ENCODE measurements around the gene PODXL2.
A peak's percentile ranks its signal among the peaks of the same experiment; 100 is the strongest.
"Not testable (repeated sequence)": the region's sequence is repeated elsewhere in the genome, so short reads cannot be mapped to it uniquely, and the experiment has no call there.

Gene PODXL2

DNA sequence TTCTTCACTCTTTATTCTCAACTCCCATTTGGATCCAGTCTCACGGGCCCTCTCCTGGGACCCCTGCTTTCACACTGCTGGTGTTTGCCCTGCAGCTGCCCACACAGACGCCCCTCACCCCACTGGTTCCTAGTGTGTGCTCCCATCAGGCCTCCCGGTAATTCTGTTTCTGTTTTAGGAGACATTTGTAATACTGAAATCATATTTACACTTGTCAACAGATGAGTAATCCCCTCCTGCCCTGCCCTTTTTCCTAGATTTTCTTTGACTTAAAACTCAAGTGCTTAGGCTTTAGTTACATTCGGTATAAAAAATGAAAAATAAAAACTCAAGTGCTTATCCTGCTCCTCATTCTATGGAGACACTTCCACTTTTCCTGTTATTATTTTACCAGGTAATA lies 25.4 kb downstream of the PODXL2 start:
- H3K14ac ChIP-seq (ENCODE audit: low read length): no peak overlapping the region
- no peak overlapping the region for H3K23ac ChIP-seq (ENCODE audit: low read length)
- no peak overlapping the region for H3K4me3 ChIP-seq (ENCODE audit: low read depth, low read length)
- no peak overlapping the region for H4K8ac ChIP-seq (ENCODE audit: low read depth, low read length)
- no peak overlapping the region for H2BK120ac ChIP-seq (ENCODE audit: insufficient read depth, low read length, poor library complexity)
- no peak overlapping the region for H2BK12ac ChIP-seq (ENCODE audit: low read length)
- H3K9ac ChIP-seq (ENCODE audit: low read length): no peak overlapping the region
- H4K12ac ChIP-seq (ENCODE audit: low read depth, low read length): no peak overlapping the region
- no peak overlapping the region for H3K4me2 ChIP-seq (ENCODE audit: low read length)
- H2AFZ ChIP-seq (ENCODE audit: insufficient read depth, low read length, poor library complexity): no peak overlapping the region
- no peak overlapping the region for H2AK5ac ChIP-seq (ENCODE audit: low read length)
- no peaks in the 10 kb centered on the region for H3K79me2 ChIP-seq (ENCODE audit: control insufficient read depth, insufficient read depth, low read length, poor library complexity)
- H4K91ac ChIP-seq (ENCODE audit: low read depth, low read length): no peak overlapping the region
- no peak overlapping the region for H3K27ac ChIP-seq (ENCODE audit: low read depth, low read length)
- no peaks in the 10 kb centered on the region for H3K36me3 ChIP-seq (ENCODE audit: control insufficient read depth in 1 of 2, insufficient read depth in 2 of 2, low read length in 2 of 2)
- no peaks in the 10 kb centered on the region for H3K79me1 ChIP-seq (ENCODE audit: low read length)
- no CpG with 5 or more reads among the region's 4 CpGs for WGBS (ENCODE audit: extremely low coverage, insufficient coverage, insufficient read length)
- no peak overlapping the region for H2BK5ac ChIP-seq (ENCODE audit: low read depth, low read length, poor library complexity)
- no peaks in the 10 kb centered on the region for H3K27me3 ChIP-seq (ENCODE audit: insufficient read depth, low read length)
- no peak overlapping the region for H3K18ac ChIP-seq (ENCODE audit: low read length)
- DNase-seq: no peak
- no peaks in the 10 kb centered on the region for H3K9me3 ChIP-seq (ENCODE audit: insufficient read depth, low read depth, low read length)
- no peak overlapping the region for H3K4ac ChIP-seq (ENCODE audit: low read depth, low read length)
- H3K4me1 ChIP-seq (ENCODE audit: control insufficient read depth in 1 of 2, insufficient read depth in 2 of 2, low read length in 2 of 2): peaks cover 0 to 4% of the 10 kb centered on the region in 2 experiments

GRCh38 chr3:127654993-127655392 lies 26.0 kb downstream of the PODXL2 start:
- H3K79me2 ChIP-seq (ENCODE audit: control insufficient read depth, insufficient read depth, low read length, poor library complexity); H2BK12ac ChIP-seq (ENCODE audit: low read length); H3K4me1 ChIP-seq (ENCODE audit: control insufficient read depth in 1 of 2, insufficient read depth in 2 of 2, low read length in 2 of 2); H3K79me1 ChIP-seq (ENCODE audit: low read length); H3K27me3 ChIP-seq (ENCODE audit: insufficient read depth, low read length); H3K23ac ChIP-seq (ENCODE audit: low read length); H4K8ac ChIP-seq (ENCODE audit: low read depth, low read length); H2AFZ ChIP-seq (ENCODE audit: insufficient read depth, low read length, poor library complexity); H3K18ac ChIP-seq (ENCODE audit: low read length); H3K27ac ChIP-seq (ENCODE audit: low read depth, low read length); H3K14ac ChIP-seq (ENCODE audit: low read length); H3K4ac ChIP-seq (ENCODE audit: low read depth, low read length); H3K4me2 ChIP-seq (ENCODE audit: low read length); H2BK120ac ChIP-seq (ENCODE audit: insufficient read depth, low read length, poor library complexity); H2BK5ac ChIP-seq (ENCODE audit: low read depth, low read length, poor library complexity); H2AK5ac ChIP-seq (ENCODE audit: low read length); H4K91ac ChIP-seq (ENCODE audit: low read depth, low read length); H3K9ac ChIP-seq (ENCODE audit: low read length); H4K12ac ChIP-seq (ENCODE audit: low read depth, low read length); H3K4me3 ChIP-seq (ENCODE audit: low read depth, low read length); H3K9me3 ChIP-seq (ENCODE audit: insufficient read depth, low read depth, low read length); DNase-seq; H3K36me3 ChIP-seq (ENCODE audit: control insufficient read depth in 1 of 2, insufficient read depth in 2 of 2, low read length in 2 of 2): not testable (repeated sequence)
- no CpG with 5 or more reads among the region's 6 CpGs for WGBS (ENCODE audit: extremely low coverage, insufficient coverage, insufficient read length)

DNA sequence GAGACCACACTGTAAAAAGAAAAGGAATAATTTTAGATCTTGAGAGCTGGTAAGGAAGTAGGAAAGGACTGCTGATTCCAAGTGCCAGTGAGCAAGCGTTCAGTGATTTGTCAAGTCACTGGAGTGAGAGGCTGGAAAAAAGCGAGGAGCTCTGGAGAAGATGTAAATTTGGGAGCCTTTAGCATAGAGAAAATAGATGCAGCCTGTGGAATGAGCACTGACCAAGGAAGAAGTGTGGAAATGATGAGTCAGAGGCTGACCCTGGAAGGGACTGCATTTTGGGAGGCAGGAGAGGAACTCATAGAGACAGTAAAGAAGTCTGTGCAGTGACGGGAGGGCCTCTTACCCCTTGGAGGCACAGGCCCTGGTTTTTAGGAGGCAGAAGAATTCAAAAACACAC lies 26.7 kb downstream of the PODXL2 start:
- H3K9ac ChIP-seq (ENCODE audit: low read length): no peak overlapping the region
- H3K36me3 ChIP-seq (ENCODE audit: control insufficient read depth in 1 of 2, insufficient read depth in 2 of 2, low read length in 2 of 2): no peaks in the 10 kb centered on the region
- H3K4me1 ChIP-seq (ENCODE audit: control insufficient read depth in 1 of 2, insufficient read depth in 2 of 2, low read length in 2 of 2): peaks cover 0 to 4% of the 10 kb centered on the region in 2 experiments
- H3K27ac ChIP-seq (ENCODE audit: low read depth, low read length): no peak overlapping the region
- no peak overlapping the region for H3K14ac ChIP-seq (ENCODE audit: low read length)
- H3K79me1 ChIP-seq (ENCODE audit: low read length): no peaks in the 10 kb centered on the region
- WGBS (ENCODE audit: extremely low coverage, insufficient coverage, insufficient read length): no CpG with 5 or more reads among the region's 3 CpGs
- no peak overlapping the region for H3K4me2 ChIP-seq (ENCODE audit: low read length)
- no peak overlapping the region for H3K23ac ChIP-seq (ENCODE audit: low read length)
- H3K18ac ChIP-seq (ENCODE audit: low read length): no peak overlapping the region
- no peak overlapping the region for H3K4ac ChIP-seq (ENCODE audit: low read depth, low read length)
- H4K12ac ChIP-seq (ENCODE audit: low read depth, low read length): no peak overlapping the region
- H3K9me3 ChIP-seq (ENCODE audit: insufficient read depth, low read depth, low read length): no peaks in the 10 kb centered on the region
- H3K27me3 ChIP-seq (ENCODE audit: insufficient read depth, low read length): no peaks in the 10 kb centered on the region
- H2BK120ac ChIP-seq (ENCODE audit: insufficient read depth, low read length, poor library complexity): no peak overlapping the region
- no peak overlapping the region for H2AFZ ChIP-seq (ENCODE audit: insufficient read depth, low read length, poor library complexity)
- H4K91ac ChIP-seq (ENCODE audit: low read depth, low read length): no peak overlapping the region
- no peak overlapping the region for H3K4me3 ChIP-seq (ENCODE audit: low read depth, low read length)
- H3K79me2 ChIP-seq (ENCODE audit: control insufficient read depth, insufficient read depth, low read length, poor library complexity): no peaks in the 10 kb centered on the region
- H2AK5ac ChIP-seq (ENCODE audit: low read length): no peak overlapping the region
- no peak overlapping the region for H4K8ac ChIP-seq (ENCODE audit: low read depth, low read length)
- H2BK12ac ChIP-seq (ENCODE audit: low read length): no peak overlapping the region
- no peak overlapping the region for H2BK5ac ChIP-seq (ENCODE audit: low read depth, low read length, poor library complexity)
- DNase-seq: peak in 1 of 2 donors; percentile 11

DNA sequence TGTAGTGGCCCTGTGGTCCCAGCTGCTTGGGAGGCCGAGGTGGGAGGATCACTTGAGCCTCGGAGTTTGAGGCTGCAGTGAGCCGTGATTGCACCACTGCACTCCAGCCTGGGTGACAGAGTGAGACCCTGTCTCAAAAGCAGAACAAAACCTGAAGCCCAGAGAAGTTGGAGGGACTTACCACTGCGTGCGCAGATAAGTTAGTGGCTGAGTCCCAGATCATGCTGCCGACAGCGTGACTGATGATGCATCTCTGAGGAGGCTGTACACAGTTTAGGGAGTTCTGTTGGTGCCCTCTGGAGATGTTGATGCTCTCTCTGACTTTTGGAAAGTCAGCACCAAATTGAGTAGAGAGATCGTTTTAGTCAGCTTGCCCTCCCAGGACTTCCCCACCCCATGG lies 27.9 kb downstream of the PODXL2 start:
- no peak overlapping the region for H4K12ac ChIP-seq (ENCODE audit: low read depth, low read length)
- H3K4me3 ChIP-seq (ENCODE audit: low read depth, low read length): no peak overlapping the region
- H2BK5ac ChIP-seq (ENCODE audit: low read depth, low read length, poor library complexity): no peak overlapping the region
- H3K14ac ChIP-seq (ENCODE audit: low read length): no peak overlapping the region
- H3K23ac ChIP-seq (ENCODE audit: low read length): no peak overlapping the region
- H2AK5ac ChIP-seq (ENCODE audit: low read length): no peak overlapping the region
- no CpG with 5 or more reads among the region's 8 CpGs for WGBS (ENCODE audit: extremely low coverage, insufficient coverage, insufficient read length)
- no peaks in the 10 kb centered on the region for H3K79me1 ChIP-seq (ENCODE audit: low read length)
- peaks cover 0 to 4% of the 10 kb centered on the region in 2 experiments for H3K4me1 ChIP-seq (ENCODE audit: control insufficient read depth in 1 of 2, insufficient read depth in 2 of 2, low read length in 2 of 2)
- no peak overlapping the region for H2BK12ac ChIP-seq (ENCODE audit: low read length)
- H3K4me2 ChIP-seq (ENCODE audit: low read length): no peak overlapping the region
- H3K27ac ChIP-seq (ENCODE audit: low read depth, low read length): no peak overlapping the region
- no peak overlapping the region for H2AFZ ChIP-seq (ENCODE audit: insufficient read depth, low read length, poor library complexity)
- no peaks in the 10 kb centered on the region for H3K9me3 ChIP-seq (ENCODE audit: insufficient read depth, low read depth, low read length)
- DNase-seq: no peak
- H4K8ac ChIP-seq (ENCODE audit: low read depth, low read length): no peak overlapping the region
- H3K18ac ChIP-seq (ENCODE audit: low read length): no peak overlapping the region
- no peaks in the 10 kb centered on the region for H3K79me2 ChIP-seq (ENCODE audit: control insufficient read depth, insufficient read depth, low read length, poor library complexity)
- no peak overlapping the region for H3K4ac ChIP-seq (ENCODE audit: low read depth, low read length)
- H4K91ac ChIP-seq (ENCODE audit: low read depth, low read length): no peak overlapping the region
- no peak overlapping the region for H2BK120ac ChIP-seq (ENCODE audit: insufficient read depth, low read length, poor library complexity)
- no peaks in the 10 kb centered on the region for H3K27me3 ChIP-seq (ENCODE audit: insufficient read depth, low read length)
- H3K36me3 ChIP-seq (ENCODE audit: control insufficient read depth in 1 of 2, insufficient read depth in 2 of 2, low read length in 2 of 2): no peaks in the 10 kb centered on the region
- H3K9ac ChIP-seq (ENCODE audit: low read length): no peak overlapping the region

Data from trophoblast cell (in vitro differentiated cells and primary cell).